ENCODE measurements around the gene YAE1. TPM values are rescaled to one million over a fixed set of nuclear protein-coding genes. Genes with fewer than 3 reads are reported as not detected.

The YAE1 gene
- polyA plus RNA-seq, 1 of the 3 experiments (the other 2 are of a cell fraction), result 30.7 TPM

DNA sequence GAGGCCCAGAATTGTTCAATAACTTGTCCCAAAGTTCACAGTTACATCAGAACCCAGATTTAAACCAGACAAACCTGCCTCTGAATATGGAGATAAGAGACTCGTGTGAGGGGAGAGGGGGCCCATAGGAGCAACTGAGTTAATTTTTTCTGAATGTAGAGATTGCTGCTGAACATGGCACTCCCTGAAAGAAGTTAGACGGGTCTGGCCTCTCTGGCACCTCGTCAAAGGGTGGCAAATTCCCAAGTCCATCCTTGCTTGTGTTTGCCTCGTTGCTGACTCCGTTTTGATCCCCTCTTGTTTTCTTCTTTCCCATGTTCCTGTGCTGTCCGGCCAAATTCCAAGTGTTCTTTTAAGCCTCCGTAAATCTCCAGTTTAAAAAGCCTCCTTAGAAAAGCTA lies 35.2 kb upstream of the YAE1 start:
- H3K4me2 ChIP-seq, result no peak overlapping the region
- no peaks in the 10 kb centered on the region for H3K36me3 ChIP-seq (replicated peaks in 1 of 2; ENCODE audit: control insufficient read depth in 1 of 2, insufficient read depth in 2 of 2, low read length in 1 of 2)
- no peaks in the 10 kb centered on the region for H3K79me2 ChIP-seq (ENCODE audit: insufficient read depth)
- peaks cover 30% of the 10 kb centered on the region; the same call in 1 of the 2 replicates for H3K27me3 ChIP-seq (ENCODE audit: insufficient read depth)
- H2AFZ ChIP-seq (ENCODE audit: low read depth), result no peak overlapping the region
- H3K27ac ChIP-seq (ENCODE audit: low read depth in 2 of 2, low read length in 1 of 2), result no peak overlapping the region
- H4K20me1 ChIP-seq (ENCODE audit: insufficient read depth), result no peaks in the 10 kb centered on the region
- no peak for TF ChIP-seq NFIC (IDR thresholded peaks at IDR 0.05; ENCODE audit: borderline replicate concordance)
- no peak for TF ChIP-seq NRF1 (IDR thresholded peaks at IDR 0.05; ENCODE audit: low read depth, low read length)
- TF ChIP-seq SMC3 (IDR thresholded peaks at IDR 0.05; ENCODE audit: low read depth, low read length), result no peak
- TF ChIP-seq YY1 (IDR thresholded peaks at IDR 0.05; ENCODE audit: low read depth), result no peak
- TF ChIP-seq RCOR1 (IDR thresholded peaks at IDR 0.05; ENCODE audit: low read length), result no peak
- no peak for TF ChIP-seq RFX5 (IDR thresholded peaks at IDR 0.05; ENCODE audit: low read length)
- H3K9me3 ChIP-seq, result no peaks in the 10 kb centered on the region
- H3K4me1 ChIP-seq (ENCODE audit: control insufficient read depth in 1 of 2, insufficient read depth in 2 of 2, low read depth in 1 of 2, low read length in 1 of 2), result no peaks in the 10 kb centered on the region
- CTCF ChIA-PET, result no interaction called here
- no peak overlapping the region for H3K9ac ChIP-seq
- H3K9me2 ChIP-seq, result no peaks in the 10 kb centered on the region
- DNase-seq, result no peak
- H3F3A ChIP-seq (replicated peaks; ENCODE audit: insufficient read depth), result no peaks in the 10 kb centered on the region
- H3K4me3 ChIP-seq (ENCODE audit: low read depth in 2 of 2, low read length in 1 of 2), result no peak overlapping the region
- POLR2A ChIA-PET, result no interaction called here
- 21% methylated on average over 7 of the region's 7 CpGs for WGBS (ENCODE audit: low lambda C conversion rate)

DNA sequence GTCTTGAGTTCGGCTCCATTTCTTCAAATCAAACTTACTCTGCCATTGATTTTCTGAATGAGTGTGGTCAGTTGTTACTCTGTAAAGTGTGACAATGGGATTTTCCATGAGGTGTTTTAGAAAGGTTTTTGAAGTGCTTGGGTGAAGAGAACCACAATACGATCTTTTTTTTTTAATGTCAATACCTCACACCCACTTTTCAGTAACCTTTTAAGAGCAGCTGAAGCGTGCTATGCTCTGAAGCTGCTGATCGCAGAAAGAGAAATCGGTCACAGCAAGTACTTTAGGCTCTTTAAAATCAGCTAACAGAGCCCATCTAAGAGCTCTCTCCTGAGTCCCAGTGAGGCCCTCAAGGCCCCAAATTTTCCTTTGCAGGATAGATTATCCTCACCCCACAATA lies 34.4 kb upstream of the YAE1 start:
- CTCF ChIA-PET, result interaction anchor here (1.0 kb wide), 1 partner anchor 11 kb away, joined by 4 read pairs; no protein-coding TSS in a partner anchor
- H3K9me3 ChIP-seq, result no peaks in the 10 kb centered on the region
- no peak for TF ChIP-seq FOXM1 (IDR thresholded peaks at IDR 0.05; ENCODE audit: low read depth)
- TF ChIP-seq FOSL2 (IDR thresholded peaks at IDR 0.05; ENCODE audit: borderline replicate concordance, low read depth), result no peak
- no peak for TF ChIP-seq MEF2A (IDR thresholded peaks at IDR 0.05; ENCODE audit: borderline replicate concordance, low read depth)
- no peak for TF ChIP-seq RAD21 (IDR thresholded peaks at IDR 0.05; ENCODE audit: low read length)
- no peak for TF ChIP-seq TAF1 (IDR thresholded peaks at IDR 0.05; ENCODE audit: borderline replicate concordance, low read depth, low read length)
- no peak for TF ChIP-seq RFX5 (IDR thresholded peaks at IDR 0.05; ENCODE audit: low read length)
- TF ChIP-seq CHD2 (IDR thresholded peaks at IDR 0.05; ENCODE audit: low read length, partially characterized antibody), result no peak
- no peak for TF ChIP-seq GABPA (IDR thresholded peaks at IDR 0.05; ENCODE audit: low read depth)
- no peak for TF ChIP-seq FOXJ3 (CRISPR knock-in tag; IDR thresholded peaks at IDR 0.05)
- no peak for TF ChIP-seq EZH2phosphoT487 (IDR thresholded peaks at IDR 0.05; ENCODE audit: borderline replicate concordance, low read depth)
- TF ChIP-seq, protein P1, sequence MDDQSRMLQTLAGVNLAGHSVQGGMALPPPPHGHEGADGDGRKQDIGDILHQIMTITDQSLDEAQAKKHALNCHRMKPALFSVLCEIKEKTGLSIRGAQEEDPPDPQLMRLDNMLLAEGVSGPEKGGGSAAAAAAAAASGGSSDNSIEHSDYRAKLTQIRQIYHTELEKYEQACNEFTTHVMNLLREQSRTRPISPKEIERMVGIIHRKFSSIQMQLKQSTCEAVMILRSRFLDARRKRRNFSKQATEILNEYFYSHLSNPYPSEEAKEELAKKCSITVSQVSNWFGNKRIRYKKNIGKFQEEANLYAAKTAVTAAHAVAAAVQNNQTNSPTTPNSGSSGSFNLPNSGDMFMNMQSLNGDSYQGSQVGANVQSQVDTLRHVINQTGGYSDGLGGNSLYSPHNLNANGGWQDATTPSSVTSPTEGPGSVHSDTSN (IDR thresholded peaks at IDR 0.05), result no peak
- TF ChIP-seq NFIC (IDR thresholded peaks at IDR 0.05; ENCODE audit: borderline replicate concordance), result no peak
- TF ChIP-seq RXRA (IDR thresholded peaks at IDR 0.05; ENCODE audit: borderline replicate concordance, low read depth), result no peak
- TF ChIP-seq, protein P2, sequence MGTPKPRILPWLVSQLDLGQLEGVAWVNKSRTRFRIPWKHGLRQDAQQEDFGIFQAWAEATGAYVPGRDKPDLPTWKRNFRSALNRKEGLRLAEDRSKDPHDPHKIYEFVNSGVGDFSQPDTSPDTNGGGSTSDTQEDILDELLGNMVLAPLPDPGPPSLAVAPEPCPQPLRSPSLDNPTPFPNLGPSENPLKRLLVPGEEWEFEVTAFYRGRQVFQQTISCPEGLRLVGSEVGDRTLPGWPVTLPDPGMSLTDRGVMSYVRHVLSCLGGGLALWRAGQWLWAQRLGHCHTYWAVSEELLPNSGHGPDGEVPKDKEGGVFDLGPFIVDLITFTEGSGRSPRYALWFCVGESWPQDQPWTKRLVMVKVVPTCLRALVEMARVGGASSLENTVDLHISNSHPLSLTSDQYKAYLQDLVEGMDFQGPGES (IDR thresholded peaks at IDR 0.05; ENCODE audit: low read depth, low read length), result no peak
- TF ChIP-seq EP300 (IDR thresholded peaks at IDR 0.05; ENCODE audit: borderline replicate concordance in 1 of 2, low read depth in 1 of 2, low read length in 1 of 2), result no peak
- TF ChIP-seq, protein P3, sequence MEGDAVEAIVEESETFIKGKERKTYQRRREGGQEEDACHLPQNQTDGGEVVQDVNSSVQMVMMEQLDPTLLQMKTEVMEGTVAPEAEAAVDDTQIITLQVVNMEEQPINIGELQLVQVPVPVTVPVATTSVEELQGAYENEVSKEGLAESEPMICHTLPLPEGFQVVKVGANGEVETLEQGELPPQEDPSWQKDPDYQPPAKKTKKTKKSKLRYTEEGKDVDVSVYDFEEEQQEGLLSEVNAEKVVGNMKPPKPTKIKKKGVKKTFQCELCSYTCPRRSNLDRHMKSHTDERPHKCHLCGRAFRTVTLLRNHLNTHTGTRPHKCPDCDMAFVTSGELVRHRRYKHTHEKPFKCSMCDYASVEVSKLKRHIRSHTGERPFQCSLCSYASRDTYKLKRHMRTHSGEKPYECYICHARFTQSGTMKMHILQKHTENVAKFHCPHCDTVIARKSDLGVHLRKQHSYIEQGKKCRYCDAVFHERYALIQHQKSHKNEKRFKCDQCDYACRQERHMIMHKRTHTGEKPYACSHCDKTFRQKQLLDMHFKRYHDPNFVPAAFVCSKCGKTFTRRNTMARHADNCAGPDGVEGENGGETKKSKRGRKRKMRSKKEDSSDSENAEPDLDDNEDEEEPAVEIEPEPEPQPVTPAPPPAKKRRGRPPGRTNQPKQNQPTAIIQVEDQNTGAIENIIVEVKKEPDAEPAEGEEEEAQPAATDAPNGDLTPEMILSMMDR (IDR thresholded peaks at IDR 0.05), result no peak
- no peak for TF ChIP-seq MXI1 (IDR thresholded peaks at IDR 0.05; ENCODE audit: low read depth, low read length)
- no peak for TF ChIP-seq POLR2AphosphoS5 (IDR thresholded peaks at IDR 0.05; ENCODE audit: low read depth, low read length)

More for the DNA sequence above, 34.4 kb upstream of the YAE1 start:
- Histone ChIP-seq H3K9ac (no peak overlapping the region), H3K4me3 (ENCODE audit: low read depth in 2 of 2, low read length in 1 of 2) (no peak overlapping the region), H3K27me3 (ENCODE audit: insufficient read depth) (peaks cover 30% of the 10 kb centered on the region; the same call in 1 of the 2 replicates), H3K9me2 (no peaks in the 10 kb centered on the region), H3K79me2 (ENCODE audit: insufficient read depth) (no peaks in the 10 kb centered on the region), H4K20me1 (ENCODE audit: insufficient read depth) (no peaks in the 10 kb centered on the region), H3K27ac (ENCODE audit: low read depth in 2 of 2, low read length in 1 of 2) (no peak overlapping the region), H3F3A (replicated peaks; ENCODE audit: insufficient read depth) (no peaks in the 10 kb centered on the region), H3K4me2 (no peak overlapping the region), H2AFZ (ENCODE audit: low read depth) (no peak overlapping the region), H3K36me3 (replicated peaks in 1 of 2; ENCODE audit: control insufficient read depth in 1 of 2, insufficient read depth in 2 of 2, low read length in 1 of 2) (no peaks in the 10 kb centered on the region), H3K4me1 (ENCODE audit: control insufficient read depth in 1 of 2, insufficient read depth in 2 of 2, low read depth in 1 of 2, low read length in 1 of 2) (no peaks in the 10 kb centered on the region)
- POLR2A ChIA-PET, result no interaction called here
- no peak for DNase-seq
- 67% methylated on average over 5 of the region's 5 CpGs for whole genome bisulfite sequencing (ENCODE audit: low lambda C conversion rate)

All from SK-N-SH (cell line).